ENCODE measurements around the gene DPF3. TPM values are rescaled to one million over a fixed set of nuclear protein-coding genes. Genes with fewer than 3 reads are reported as not detected.
A peak's percentile ranks its signal among the peaks of the same experiment; 100 is the strongest.

Gene DPF3
- total RNA-seq, 2 experiments from 2014 or later = 0.25 to 0.39 TPM

DNA sequence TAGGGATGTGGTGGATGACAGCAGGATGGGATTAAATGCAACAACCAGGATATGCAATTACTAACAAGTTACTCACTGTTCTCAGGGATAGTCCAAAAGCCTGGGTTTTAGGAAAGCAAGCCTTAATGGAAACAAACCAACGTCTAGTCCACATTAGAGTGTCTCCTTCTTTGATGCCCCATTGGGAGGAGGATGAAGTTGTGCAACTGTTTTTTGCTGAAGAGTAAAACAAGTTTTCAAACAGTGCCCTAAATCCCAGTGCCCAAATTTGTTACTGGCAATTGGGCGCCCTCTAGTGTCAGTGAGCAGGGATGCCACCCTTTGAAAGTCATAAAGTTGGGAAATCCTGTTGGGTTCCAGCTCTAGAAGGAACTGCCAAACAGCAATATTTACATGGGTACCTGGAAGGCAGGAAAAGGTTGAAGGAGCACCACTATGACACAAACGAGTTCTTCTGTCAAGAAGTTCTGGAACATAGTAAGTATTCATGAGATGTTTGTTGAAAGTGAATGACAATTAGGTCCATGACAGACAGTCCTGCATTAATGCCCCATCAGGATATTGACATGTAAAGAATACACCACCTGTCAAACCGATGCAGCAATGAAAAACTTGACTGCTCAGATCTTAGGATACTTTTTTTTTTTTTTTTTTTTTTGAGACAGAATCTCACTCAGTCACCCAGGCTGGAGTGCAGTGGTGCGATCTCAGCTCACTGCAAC lies 11.1 kb upstream of the DPF3 start:
- H3K27me3 Mint-ChIP-seq = peaks cover 2% of the 10 kb centered on the region
- CTCF ChIA-PET = interaction anchor here (0.5 to 5.1 kb wide), 28 partner anchors 11 to 824 kb away, joined by 3 to 166 read pairs (median 3); partner anchors contain the start of gene DPF3
- POLR2A ChIA-PET = no interaction called here
- ATAC-seq = peak; percentile 71
- no peak overlapping the region for H3K27ac Mint-ChIP-seq
- H3K9me3 Mint-ChIP-seq (ENCODE audit: low read depth) = no peaks in the 10 kb centered on the region
- intact Hi-C loops (cut with DNase I, micrococcal nuclease) = loop anchor here (1.0 to 5.0 kb wide), 2 partner anchors 238 to 388 kb away; no protein-coding TSS in a partner anchor
- H3K4me1 Mint-ChIP-seq = no peaks in the 10 kb centered on the region
- no peaks in the 10 kb centered on the region for H3K36me3 Mint-ChIP-seq (ENCODE audit: low read depth)
- H3K4me3 Mint-ChIP-seq = no peak overlapping the region
- peak; percentile 73 for DNase-seq

DNA sequence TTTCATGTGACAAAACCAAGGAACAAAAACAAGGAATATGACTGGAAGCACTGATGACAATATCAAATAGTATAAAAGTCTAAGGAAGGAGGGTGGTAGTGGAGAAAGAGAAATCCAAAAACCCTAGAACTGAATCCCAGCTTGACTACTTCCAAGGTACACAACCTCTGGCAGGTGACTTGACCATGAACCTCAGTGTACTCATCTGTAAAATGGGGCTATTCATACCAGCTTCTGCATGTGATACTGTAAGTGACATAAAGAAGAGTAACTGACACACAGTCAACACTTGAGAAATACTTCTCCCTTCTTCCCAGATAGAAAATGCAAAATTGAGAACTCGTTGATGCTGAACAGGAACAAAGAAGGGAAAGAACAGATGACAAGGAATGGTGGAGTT lies 10.3 kb upstream of the DPF3 start:
- DNase-seq = no peak
- Mint-ChIP-seq H3K4me3 (no peak overlapping the region), H3K27ac (no peak overlapping the region), H3K27me3 (peaks cover 3% of the 10 kb centered on the region), H3K9me3 (ENCODE audit: low read depth) (no peaks in the 10 kb centered on the region), H3K4me1 (no peaks in the 10 kb centered on the region), H3K36me3 (ENCODE audit: low read depth) (no peaks in the 10 kb centered on the region)
- ATAC-seq = no peak
- CTCF ChIA-PET = interaction anchor here (0.6 to 5.1 kb wide), 17 partner anchors 8 to 399 kb away, joined by 3 to 166 read pairs (median 4); partner anchors contain the start of gene DPF3
- POLR2A ChIA-PET = no interaction called here
- intact Hi-C loops (cut with DNase I, micrococcal nuclease) = no loop called here

DNA sequence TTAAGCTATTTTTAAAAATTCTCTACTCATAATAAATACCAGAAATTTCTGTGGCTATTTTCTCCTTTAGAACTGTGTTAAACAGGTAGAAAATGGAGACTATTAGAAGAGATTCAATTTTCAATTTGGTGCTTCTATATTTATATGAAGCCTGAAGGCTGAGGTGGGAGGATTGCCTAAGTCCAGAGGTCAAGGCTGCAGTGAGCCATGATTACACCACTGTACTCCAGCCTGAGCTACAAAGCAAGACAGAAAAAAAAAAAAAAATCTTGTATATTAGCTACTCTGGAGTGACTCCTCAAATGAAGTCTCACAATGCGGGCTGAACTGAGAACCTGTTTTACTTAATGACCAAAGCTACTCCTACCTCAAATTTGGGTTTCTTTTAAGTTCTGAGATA lies 9.8 kb upstream of the DPF3 start:
- ATAC-seq (no peak), DNase-seq (no peak)
- no peaks in the 10 kb centered on the region for H3K9me3 Mint-ChIP-seq (ENCODE audit: low read depth)
- H3K27ac Mint-ChIP-seq = no peak overlapping the region
- no peak overlapping the region for H3K4me3 Mint-ChIP-seq
- no peaks in the 10 kb centered on the region for H3K36me3 Mint-ChIP-seq (ENCODE audit: low read depth)
- H3K27me3 Mint-ChIP-seq = peaks cover 4% of the 10 kb centered on the region
- ChIA-PET POLR2A (no interaction called here), CTCF (interaction anchor here (0.6 to 5.1 kb wide), 17 partner anchors 9 to 582 kb away, joined by 3 to 166 read pairs (median 4); partner anchors contain the start of gene DPF3)
- no peaks in the 10 kb centered on the region for H3K4me1 Mint-ChIP-seq
- intact Hi-C loops (cut with DNase I, micrococcal nuclease) = no loop called here

DNA sequence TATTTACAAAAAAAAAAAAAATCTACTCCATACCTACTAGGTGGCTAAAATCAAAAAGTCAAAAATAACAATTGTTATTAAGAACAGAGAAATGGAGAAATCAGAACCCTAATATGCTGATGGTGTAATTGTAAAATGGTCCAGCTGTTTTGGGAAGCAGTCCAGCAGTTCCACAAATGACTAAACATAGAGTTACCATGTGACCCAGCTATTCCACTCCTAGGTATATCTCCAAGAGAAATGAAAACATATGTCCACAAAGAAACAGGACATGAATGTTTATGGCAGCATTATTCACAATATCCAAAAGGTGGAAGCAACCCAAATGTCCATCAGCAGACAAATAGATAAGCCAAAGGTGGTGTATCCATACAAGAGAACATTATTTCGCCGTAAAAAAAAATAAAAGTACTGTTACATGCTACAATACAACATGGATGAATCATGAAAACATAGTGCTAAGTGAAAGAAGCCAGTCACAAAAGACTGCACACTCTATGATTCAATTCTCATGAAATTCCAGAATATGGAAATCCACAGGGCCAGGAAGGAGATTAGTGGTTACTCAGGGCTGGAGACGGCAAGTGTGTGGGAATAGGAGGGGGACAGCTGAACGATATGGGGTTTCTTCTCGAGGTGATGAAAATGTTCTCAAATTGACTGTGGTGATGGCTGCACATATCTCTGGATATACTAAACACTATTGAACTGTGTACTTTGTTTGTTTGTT lies 9.1 kb upstream of the DPF3 start:
- H3K4me3 Mint-ChIP-seq = no peak overlapping the region
- intact Hi-C loops (cut with DNase I, micrococcal nuclease) = no loop called here
- no peaks in the 10 kb centered on the region for H3K4me1 Mint-ChIP-seq
- ATAC-seq (no peak), DNase-seq (no peak)
- ChIA-PET CTCF (interaction anchor here (0.6 to 5.1 kb wide), 13 partner anchors 9 to 581 kb away, joined by 3 to 166 read pairs (median 3); partner anchors contain the start of gene DPF3), POLR2A (no interaction called here)
- H3K9me3 Mint-ChIP-seq (ENCODE audit: low read depth) = no peaks in the 10 kb centered on the region
- no peaks in the 10 kb centered on the region for H3K36me3 Mint-ChIP-seq (ENCODE audit: low read depth)
- no peak overlapping the region for H3K27ac Mint-ChIP-seq
- peaks cover 4% of the 10 kb centered on the region for H3K27me3 Mint-ChIP-seq

DNA sequence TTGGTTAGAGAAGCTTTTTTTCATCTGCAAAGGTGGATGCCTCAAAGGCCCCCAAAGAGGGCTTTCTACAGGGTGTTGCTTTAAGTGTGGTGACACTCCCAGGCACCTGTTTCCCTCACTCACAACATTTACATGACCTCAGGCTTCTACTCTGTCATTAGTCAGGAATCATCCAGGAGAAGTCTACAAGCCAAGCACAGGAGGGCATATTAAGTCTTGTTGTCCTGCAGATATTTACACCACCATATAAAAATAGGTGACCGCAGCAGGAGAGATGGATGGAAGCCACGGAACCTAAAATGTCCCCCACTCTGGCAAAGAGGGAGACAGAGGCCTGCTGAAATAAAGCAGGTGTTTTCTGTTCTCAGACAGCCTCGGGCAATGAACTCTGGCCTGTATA lies 7.5 kb upstream of the DPF3 start:
- H3K9me3 Mint-ChIP-seq (ENCODE audit: low read depth) = no peaks in the 10 kb centered on the region
- H3K4me1 Mint-ChIP-seq = no peaks in the 10 kb centered on the region
- intact Hi-C loops (cut with DNase I, micrococcal nuclease) = no loop called here
- H3K27ac Mint-ChIP-seq = no peak overlapping the region
- H3K27me3 Mint-ChIP-seq = peaks cover 11% of the 10 kb centered on the region
- no peaks in the 10 kb centered on the region for H3K36me3 Mint-ChIP-seq (ENCODE audit: low read depth)
- POLR2A ChIA-PET = no interaction called here
- DNase-seq (no peak), ATAC-seq (no peak)
- H3K4me3 Mint-ChIP-seq = no peak overlapping the region
- CTCF ChIA-PET = no interaction called here

DNA sequence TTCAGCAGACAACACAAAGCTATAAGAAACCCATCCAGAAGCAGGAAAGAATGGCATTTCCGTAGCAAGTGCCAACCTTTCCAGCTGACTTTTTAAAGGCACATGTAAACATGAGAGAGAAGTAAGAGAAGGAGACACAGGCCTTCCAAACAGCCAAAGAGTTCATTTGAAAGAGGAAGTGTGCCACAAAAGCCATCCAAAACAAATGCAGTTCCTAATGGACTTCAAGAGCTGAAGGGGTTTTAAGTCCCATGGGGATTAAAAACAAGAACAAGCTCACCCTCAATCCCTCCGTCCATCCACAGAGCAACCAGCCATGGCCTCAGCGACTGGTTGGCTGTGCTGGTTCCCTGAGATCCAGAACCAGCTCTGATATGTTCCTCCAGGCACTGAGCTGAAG lies 4.5 kb upstream of the DPF3 start:
- DNase-seq (no peak), ATAC-seq (no peak)
- Mint-ChIP-seq H3K9me3 (ENCODE audit: low read depth) (no peaks in the 10 kb centered on the region), H3K4me1 (peaks cover 11% of the 10 kb centered on the region), H3K36me3 (ENCODE audit: low read depth) (no peaks in the 10 kb centered on the region), H3K4me3 (no peak overlapping the region), H3K27me3 (peaks cover 22% of the 10 kb centered on the region), H3K27ac (no peak overlapping the region)
- ChIA-PET POLR2A (no interaction called here), CTCF (interaction anchor here (0.6 to 2.4 kb wide), 5 partner anchors 9 to 385 kb away, joined by 3 to 9 read pairs (median 3); no protein-coding TSS in a partner anchor)
- intact Hi-C loops (cut with DNase I, micrococcal nuclease) = no loop called here

DNA sequence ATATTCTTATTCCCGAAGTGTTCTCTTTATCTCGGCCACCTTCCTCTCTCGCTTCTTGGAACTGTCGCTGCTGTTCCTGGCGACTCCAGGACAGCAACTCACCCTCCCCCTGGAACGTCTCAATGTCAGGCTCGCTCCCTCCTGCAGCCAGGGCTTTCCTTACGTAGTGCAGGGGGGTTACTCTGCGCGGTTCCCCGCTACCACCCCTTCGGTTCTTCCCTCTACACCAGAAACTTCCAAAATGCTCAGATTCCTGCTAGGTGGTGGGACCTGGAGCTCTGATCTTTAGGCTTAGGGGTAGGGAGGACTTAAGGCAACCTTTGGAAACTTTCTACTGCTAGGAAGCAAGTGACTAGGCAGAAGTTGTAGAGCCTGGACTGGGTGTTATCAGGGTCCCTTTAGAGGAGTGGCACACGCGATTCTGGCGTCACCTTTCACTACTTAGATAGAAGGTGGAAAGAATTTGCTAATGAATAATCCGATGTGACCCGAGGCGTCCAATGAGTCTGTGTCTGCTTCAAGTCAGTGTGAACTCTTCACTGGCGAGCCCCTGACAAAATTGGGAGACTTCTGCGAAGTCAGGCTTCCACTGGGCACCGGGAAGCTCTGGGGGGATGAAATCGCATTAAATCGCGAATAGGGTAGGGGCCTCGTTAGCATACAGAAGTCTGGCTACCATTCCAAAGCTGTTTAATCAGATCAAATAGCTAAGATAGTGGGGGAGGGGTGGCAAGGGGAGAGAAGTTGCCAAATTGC lies 900 bp upstream of the DPF3 start:
- no peak overlapping the region for H3K27ac Mint-ChIP-seq
- no peaks in the 10 kb centered on the region for H3K9me3 Mint-ChIP-seq (ENCODE audit: low read depth)
- ChIA-PET POLR2A (interaction anchor here (1.0 kb wide), 1 partner anchor 377 kb away, joined by 5 read pairs; no protein-coding TSS in a partner anchor), CTCF (interaction anchor here (0.6 to 1.7 kb wide), 9 partner anchors 9 to 390 kb away, joined by 3 to 14 read pairs (median 6); no protein-coding TSS in a partner anchor)
- peaks cover 17% of the 10 kb centered on the region for H3K4me1 Mint-ChIP-seq
- no peaks in the 10 kb centered on the region for H3K36me3 Mint-ChIP-seq (ENCODE audit: low read depth)
- peak; percentile 11 for DNase-seq
- ATAC-seq = no peak
- intact Hi-C loops (cut with DNase I, micrococcal nuclease) = loop anchor here (1.0 to 5.0 kb wide), 2 partner anchors 32 to 962 kb away; partner anchors contain the start of genes DCAF4 (in 2 of the 2) and RGS6 (in 1 of the 2)
- peaks cover 46% of the 10 kb centered on the region for H3K27me3 Mint-ChIP-seq
- peak overlapping the region; percentile 78 for H3K4me3 Mint-ChIP-seq

DNA sequence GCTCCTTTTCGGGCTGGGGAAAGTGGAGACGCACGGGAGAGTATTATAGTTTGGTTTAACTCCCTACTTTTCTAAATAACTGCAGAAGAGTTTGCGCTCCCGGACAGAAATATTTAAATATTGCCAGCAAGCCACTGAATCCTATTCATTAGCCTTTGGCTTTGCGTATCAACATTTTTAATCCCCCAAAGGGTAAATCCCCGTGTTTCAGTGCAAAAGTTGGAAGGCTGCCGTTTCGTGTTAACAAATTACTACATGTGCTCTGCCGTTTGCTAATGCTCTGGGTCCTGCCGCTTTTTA lies 372 bp upstream of the DPF3 start:
- ChIA-PET POLR2A (interaction anchor here (1.0 kb wide), 1 partner anchor 376 kb away, joined by 5 read pairs; no protein-coding TSS in a partner anchor), CTCF (interaction anchor here (0.6 to 1.7 kb wide), 9 partner anchors 10 to 380 kb away, joined by 3 to 14 read pairs (median 6); no protein-coding TSS in a partner anchor)
- DNase-seq = no peak
- intact Hi-C loops (cut with DNase I, micrococcal nuclease) = loop anchor here (1.0 to 5.0 kb wide), 2 partner anchors 32 to 962 kb away; partner anchors contain the start of genes DCAF4 (in 2 of the 2) and RGS6 (in 1 of the 2)
- Mint-ChIP-seq H3K9me3 (ENCODE audit: low read depth) (no peaks in the 10 kb centered on the region), H3K36me3 (ENCODE audit: low read depth) (no peaks in the 10 kb centered on the region), H3K4me1 (peaks cover 17% of the 10 kb centered on the region), H3K27me3 (peaks cover 45% of the 10 kb centered on the region), H3K27ac (peak overlapping the region; percentile 55), H3K4me3 (peak overlapping the region; percentile 78)
- no peak for ATAC-seq

DNA sequence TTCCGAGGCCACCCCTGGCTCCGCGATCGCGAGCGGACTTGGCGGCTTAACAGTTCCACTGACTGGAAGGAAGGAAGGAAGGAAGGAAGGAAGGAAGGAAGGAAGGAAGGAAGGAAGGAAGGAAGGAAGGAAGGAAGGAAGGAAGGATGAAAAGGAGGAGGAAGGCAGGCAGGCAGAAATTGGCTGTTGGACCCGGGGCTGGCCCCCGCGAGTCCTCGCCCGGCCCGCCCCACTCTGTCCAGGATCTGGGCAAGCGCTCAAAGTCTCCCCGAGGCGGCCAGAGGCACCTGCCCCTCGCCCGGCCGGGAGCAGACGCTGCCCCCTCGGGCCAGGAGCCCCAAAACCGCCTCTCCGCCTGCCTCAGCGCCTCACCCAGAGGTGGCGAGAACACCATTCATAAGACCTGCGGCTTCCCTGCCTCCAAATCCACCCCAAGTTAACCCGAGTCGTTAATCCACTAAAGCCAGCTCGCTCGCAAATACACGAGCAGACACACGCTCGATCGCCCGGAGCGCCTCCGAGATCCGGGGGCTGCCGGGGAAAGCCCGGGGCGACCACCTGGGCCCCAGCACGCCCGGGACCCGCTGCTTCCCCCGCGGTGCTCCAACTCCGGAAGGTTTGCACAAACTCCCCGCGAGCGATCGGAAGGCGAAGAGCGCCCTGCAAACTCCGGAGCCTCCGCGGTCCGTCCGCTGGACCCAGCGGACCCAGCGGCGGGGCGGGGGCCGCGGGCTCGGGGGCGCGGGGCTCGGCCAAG lies 844 bp downstream of the DPF3 start:
- intact Hi-C loops (cut with DNase I, micrococcal nuclease) = loop anchor here in 1 of 2 experiments (2.0 to 5.0 kb wide), 3 partner anchors 374 to 961 kb away; partner anchors contain the start of genes NUMB and RGS6
- H3K9me3 Mint-ChIP-seq (ENCODE audit: low read depth) = no peaks in the 10 kb centered on the region
- ChIA-PET CTCF (interaction anchor here (1.0 to 1.6 kb wide), 8 partner anchors 12 to 379 kb away, joined by 3 to 7 read pairs (median 5); no protein-coding TSS in a partner anchor), POLR2A (interaction anchor here (0.6 kb wide), 1 partner anchor 15 kb away, joined by 3 read pairs; no protein-coding TSS in a partner anchor)
- H3K27ac Mint-ChIP-seq = peak overlapping the region; percentile 65
- H3K36me3 Mint-ChIP-seq (ENCODE audit: low read depth) = no peaks in the 10 kb centered on the region
- ATAC-seq = peak; percentile 5
- H3K4me1 Mint-ChIP-seq = peaks cover 17% of the 10 kb centered on the region
- peak; percentile 43 for DNase-seq
- peaks cover 43% of the 10 kb centered on the region for H3K27me3 Mint-ChIP-seq
- H3K4me3 Mint-ChIP-seq = peak overlapping the region; percentile 78

DNA sequence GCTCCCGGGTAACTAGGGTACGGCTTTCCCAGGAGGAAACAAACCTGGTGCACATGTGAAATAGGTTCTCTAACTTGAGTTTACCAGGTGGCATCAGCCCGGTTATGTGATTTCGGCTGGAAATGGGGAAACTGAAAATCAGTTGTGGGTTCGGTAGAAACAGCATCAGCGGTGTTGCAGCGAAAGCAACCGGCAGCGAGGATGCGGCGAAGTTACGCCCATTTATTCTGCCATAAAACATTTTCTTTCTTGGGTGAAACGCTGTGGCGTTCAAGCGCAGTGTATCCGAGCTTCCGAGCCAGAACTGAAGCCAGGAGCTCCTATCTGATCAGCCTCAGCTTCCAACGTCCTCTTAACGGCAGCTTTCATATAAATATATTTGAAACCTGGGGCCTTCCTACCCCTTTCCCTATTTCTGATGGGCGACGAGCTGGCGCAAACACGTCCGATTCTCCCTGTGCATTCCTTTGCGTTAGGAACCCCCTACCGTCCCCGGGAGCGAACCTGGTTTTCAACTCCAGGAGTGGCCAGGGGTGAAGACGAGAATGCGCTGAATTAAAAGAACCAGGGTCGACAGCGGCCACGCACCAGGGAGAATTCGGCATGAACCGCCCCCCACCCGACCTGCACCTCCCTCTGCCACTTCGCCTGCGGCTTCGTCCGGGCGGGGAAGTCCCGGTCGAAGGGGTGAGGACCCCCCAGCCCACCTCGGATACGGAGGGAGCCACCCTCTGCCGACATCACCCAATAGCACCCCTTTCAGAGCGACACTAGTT lies 1.6 kb downstream of the DPF3 start:
- ATAC-seq = no peak
- Mint-ChIP-seq H3K36me3 (ENCODE audit: low read depth) (no peaks in the 10 kb centered on the region), H3K27ac (peak overlapping the region; percentile 65), H3K27me3 (peaks cover 42% of the 10 kb centered on the region), H3K9me3 (ENCODE audit: low read depth) (no peaks in the 10 kb centered on the region), H3K4me1 (peaks cover 17% of the 10 kb centered on the region), H3K4me3 (peak overlapping the region; percentile 78)
- intact Hi-C loops (cut with DNase I, micrococcal nuclease) = loop anchor here in 1 of 2 experiments (2.0 to 5.0 kb wide), 3 partner anchors 373 to 960 kb away; partner anchors contain the start of genes NUMB and RGS6
- POLR2A ChIA-PET = interaction anchor here (0.6 kb wide), 1 partner anchor 16 kb away, joined by 3 read pairs; no protein-coding TSS in a partner anchor
- CTCF ChIA-PET = interaction anchor here (1.1 to 2.1 kb wide), 4 partner anchors 10 to 378 kb away, joined by 3 to 9 read pairs (median 4); no protein-coding TSS in a partner anchor
- peak; percentile 50 for DNase-seq
